GM21825 (cell line): ENCODE data around the gene RAMP2.
A peak's percentile ranks its signal among the peaks of the same experiment; 100 is the strongest.

Experiments used
- ATAC-seq: cut with Tn5 transposase; IDR thresholded peaks from one replicate; pipeline ENCODE4 v1.9.1; 2021; ENCODE audit warnings: mild to moderate bottlenecking, moderate library complexity; ENCODE audit not compliant: unreplicated experiment

Gene RAMP2

DNA sequence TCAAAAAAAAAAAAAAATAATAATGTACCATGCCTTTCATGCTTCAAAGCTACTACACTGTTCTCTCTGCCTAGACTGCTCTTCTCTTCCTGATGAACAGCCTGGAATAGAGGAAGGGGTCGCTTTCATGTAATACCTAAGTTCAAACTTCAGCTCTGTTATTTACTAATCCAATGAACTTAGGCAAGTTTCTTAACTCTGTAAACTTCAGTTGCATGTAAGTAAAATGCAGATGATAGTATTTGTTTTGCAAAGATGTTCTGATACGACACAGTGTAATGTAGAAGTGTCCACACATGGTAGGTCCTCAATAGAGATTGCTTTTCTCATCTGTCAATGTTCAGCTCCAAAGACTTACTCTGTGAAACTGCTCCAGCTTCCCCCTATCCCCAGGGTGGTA is 30.9 kb downstream of the RAMP2 start:
- no peak for ATAC-seq

DNA sequence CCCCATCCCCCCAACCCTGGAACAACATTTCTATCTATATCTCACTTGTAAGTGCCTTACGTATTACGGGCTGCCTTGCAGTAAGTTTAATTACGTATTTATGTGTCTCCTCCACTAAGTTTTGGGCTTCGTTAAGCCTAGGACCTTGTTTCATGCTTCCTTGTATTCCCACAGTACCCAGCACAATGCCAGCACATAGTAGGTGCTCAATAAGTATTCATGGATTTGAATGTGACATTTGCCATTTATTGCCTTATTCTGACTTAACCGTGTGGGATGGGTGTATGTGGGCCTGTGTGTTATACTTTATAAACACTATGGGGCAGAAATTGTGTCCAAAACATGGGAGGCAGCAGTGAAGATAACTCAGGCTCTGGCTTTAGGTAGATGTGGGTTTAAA is 31.5 kb downstream of the RAMP2 start:
- no peak for ATAC-seq

DNA sequence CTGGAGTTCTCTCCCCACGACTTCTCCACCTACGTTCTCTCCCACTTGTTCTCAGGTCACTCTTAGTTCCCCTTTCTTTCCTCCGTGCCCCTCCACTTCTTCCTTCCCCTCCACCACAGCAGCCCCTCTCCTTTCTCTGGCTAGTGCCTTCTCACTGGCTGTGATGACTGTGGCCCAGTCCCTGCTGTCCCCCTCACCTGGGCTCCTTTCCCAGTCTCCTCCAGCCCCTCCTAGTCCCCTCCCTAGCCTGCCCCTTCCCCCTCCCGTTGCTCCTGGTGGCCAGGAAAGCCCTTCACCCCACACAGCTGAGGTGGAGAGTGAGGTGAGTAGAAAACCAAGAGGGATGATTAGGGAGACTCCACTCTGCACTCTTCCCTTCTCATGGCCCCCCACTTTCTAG is 34.0 kb downstream of the RAMP2 start:
- no peak for ATAC-seq

DNA sequence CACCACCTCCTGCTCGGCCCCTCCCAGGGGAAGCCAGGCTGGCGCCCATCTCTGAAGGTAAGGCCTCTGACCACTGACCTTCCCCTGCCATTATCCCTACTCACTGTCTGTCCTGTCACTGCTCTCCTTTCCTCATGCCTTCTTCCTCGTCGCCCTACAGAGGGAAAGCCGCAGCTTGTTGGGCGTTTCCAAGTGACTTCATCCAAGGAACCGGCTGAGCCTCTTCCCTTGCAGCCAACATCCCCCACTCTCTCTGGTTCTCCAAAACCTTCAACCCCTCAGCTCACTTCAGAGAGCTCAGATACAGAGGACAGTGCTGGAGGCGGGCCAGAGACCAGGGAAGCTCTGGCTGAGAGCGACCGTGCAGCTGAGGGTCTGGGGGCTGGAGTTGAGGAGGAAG is 34.4 kb downstream of the RAMP2 start:
- ATAC-seq = no peak

DNA sequence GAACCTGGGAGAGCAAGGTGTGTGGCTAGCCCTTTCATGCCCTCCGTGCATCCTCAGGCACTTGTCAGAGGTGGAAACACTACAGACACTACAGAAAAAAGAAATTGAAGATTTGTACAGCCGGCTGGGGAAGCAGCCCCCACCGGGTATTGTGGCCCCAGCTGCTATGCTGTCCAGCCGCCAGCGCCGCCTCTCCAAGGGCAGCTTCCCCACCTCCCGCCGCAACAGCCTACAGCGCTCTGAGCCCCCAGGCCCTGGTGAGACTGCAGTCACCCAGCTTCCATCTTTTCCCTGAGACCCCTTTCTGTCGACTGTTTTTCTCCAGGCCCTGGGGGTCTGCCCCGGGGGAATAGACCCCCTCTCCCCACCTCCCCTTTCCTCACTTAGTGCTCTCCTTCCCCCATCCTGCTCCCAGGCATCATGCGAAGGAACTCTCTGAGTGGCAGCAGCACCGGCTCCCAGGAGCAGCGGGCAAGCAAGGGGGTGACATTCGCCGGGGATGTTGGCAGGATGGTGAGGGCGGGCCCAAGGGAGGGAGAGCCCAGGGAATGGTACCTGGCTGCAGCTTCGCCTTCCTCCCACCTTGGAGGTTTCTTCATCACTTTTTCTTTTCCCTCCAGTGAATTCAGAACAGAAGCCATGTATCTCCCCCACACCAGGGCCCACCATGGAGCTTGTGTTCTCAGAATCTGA is 35.2 kb downstream of the RAMP2 start:
- ATAC-seq = no peak

DNA sequence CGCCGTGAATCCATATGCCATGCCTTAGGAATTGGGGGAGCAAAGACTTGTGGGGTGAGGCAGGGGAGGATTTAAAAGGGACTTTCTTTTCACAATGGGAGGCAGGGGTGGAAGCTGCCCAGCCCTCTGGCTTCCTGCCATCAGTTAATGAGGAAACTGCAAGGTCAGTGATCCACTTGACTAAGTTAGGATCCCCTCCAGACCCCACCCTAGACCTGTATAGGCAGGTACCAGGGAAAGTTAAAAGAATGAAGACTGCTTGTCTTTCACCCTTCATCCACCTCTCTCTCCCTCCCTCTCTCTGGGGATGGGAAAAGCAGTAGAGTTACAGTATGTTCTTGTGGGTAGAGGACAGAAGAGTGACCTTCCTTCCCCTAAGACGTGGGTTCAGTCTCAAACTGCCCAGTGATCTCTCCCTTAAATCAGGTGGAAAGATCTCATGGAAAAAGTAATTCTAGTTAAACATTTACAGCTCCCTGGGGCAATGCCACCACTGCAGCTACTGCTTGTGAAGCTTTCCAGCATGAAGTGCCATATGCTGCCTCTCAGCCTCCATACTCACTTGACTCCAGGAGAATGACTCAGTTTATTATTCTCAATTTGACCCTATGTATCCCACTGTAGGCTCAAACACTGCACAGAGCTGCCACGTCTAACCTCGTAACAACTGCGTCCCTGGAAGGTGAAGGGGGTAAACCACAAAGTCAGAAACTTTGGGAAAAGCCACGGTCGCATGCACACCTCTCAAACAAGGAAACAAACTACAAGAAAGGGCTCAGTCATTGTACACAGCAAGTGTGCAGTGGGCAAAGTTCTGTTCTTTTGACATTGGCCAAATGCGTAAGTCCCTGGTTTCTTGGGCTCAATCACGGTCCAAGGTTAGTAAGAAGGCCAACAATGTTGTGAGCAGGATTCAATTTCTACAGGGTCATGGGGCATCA is 36.3 kb downstream of the RAMP2 start:
- no peak for ATAC-seq

DNA sequence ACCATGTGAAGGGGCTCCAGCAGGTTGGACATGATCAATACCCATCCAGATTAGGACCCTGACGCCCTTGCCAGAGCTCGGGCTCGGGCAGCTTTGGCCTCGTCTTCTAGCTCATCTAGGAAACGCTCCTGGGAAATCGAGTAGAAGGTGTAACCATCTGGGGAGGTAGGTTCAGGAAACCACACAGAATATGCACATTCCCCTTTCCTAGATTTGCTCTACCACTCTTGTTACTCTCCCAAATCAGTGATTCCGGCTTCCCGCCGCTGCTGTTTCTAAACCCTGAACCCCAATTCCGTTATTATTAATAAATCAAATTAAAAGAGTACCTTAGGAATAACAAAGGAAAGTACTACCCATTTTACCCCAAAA is 37.0 kb downstream of the RAMP2 start:
- ATAC-seq = no peak

DNA sequence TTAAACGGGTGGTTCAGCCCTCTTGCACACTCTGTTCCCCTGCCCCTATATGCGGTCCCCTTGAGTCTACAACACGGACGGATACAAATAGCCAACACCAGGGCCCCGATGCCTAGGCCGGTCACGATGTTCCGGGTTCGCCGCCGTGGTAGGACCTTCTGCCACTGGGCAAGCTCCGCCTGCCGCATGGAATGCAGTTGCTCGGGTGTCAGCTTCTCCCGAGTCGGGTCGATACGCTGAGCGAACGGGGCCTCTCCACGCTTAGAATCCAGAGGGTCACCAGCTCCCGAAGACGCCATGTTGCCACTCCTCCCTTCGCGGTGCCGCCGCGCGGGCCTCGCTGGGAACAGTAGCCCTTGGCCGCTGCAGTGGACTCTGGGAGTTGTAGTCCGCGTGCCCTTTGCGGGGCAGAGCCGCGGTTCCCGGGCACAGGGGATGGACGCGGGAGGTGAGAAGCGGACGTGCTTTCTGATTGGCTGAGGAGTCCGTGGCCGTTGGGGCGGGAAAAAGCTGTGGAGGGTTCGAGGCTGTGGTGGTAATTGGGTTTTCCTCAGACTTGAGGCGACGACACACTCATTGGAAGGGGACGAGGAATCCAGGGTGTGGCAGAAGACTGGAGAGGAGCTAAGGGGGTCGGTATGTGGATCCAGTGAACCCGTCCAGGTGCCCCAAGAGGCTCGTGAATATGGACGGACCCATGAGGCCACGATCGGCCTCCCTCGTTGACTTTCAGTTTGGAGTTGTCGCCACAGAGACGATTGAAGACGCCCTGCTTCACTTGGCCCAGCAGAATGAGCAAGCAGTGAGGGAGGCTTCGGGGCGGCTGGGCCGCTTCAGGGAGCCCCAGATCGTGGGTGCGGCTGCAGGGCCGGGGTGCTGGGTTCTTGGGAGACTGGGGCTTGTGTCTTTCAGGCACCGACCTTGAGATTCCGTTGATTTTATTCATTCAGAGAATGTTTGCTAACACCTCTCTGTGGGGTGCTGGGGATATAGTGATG is 37.7 kb downstream of the RAMP2 start, which contains the start of the genes CNTD1 and COA3:
Gene CNTD1 (plus strand): TSS at position 479 of the 998 bp plus-strand sequence. CDS start 207 bp downstream, at position 686.
Gene COA3 (minus strand): TSS at position 322 of the 998 bp plus-strand sequence. CDS start 23 bp downstream, at position 299.
- ATAC-seq = peak; percentile 88

DNA sequence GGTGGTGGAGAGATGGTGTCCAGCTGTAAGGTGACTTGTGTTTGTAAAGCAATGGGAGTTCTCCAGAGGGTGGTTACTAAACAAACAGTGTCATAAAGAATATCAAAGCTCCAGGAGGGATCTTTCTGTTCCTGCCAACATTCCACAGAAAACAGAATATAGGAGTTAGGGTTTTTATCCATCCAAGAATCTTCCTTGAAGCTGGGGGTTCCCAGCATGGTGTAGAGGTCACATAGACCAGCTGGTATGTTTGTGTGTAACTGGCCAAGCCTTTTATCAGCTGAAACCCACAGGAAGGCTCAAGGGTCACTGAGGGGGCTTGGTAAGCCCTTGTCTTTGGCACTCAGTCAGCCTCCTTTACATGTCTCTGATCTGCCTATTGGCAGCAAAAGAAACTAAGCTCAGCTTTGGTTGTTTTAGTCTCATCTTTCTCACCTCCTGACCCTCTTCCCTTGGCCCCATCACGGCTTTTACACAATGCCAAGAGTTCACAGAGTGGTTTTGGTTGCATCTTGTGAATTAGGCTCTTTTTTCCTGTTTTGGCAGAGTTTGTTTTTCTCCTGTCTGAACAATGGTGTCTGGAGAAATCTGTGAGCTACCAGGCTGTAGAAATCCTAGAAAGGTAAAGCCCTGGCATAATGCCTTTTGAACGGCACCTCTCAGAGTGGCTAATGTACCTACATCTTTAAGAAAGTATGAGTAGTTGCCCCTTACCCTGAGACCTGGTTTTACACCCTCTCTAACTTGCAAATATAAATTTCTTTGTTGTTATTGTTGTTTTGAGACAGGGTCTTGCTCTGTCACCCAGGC is 42.3 kb downstream of the RAMP2 start:
- ATAC-seq = no peak

DNA sequence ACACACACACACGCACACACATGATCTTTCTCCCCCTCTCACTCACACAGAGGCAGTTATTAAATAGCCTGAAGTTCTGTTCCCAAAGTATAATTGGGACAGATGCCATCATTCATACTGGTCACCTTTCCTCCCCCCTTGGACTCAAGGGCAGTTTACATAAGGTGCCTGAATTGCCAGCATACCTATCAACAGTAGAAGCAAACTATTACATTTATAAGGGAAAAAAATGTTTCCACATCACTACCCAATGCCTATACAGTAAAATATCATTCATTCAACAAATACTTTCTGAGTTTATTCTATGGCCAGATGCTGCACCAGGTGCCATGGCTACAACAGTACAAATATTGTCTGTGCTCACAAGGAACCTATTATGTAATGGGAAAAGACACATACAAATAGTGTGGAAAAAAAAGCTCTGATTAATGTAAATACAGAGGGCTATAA is 43.9 kb downstream of the RAMP2 start:
- ATAC-seq = no peak

DNA sequence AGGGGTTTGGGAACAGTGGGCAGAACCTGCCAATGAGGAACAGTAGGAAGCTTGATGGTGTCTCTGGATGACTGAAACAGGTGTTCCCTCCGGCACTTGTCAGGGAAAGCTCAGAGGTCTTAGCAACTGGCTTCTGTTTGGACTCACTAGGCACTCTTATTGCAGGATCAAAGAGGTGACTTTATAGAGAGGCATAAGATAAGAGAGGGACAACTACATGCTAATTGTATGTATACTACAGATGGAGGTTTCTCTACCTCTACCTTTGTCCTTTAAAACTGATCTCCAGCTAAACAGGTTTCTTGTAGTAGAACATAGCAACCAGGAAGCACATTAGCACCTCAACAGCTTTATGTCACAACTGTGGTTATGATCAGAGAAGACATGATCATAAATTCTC is 45.2 kb downstream of the RAMP2 start:
- ATAC-seq = no peak

DNA sequence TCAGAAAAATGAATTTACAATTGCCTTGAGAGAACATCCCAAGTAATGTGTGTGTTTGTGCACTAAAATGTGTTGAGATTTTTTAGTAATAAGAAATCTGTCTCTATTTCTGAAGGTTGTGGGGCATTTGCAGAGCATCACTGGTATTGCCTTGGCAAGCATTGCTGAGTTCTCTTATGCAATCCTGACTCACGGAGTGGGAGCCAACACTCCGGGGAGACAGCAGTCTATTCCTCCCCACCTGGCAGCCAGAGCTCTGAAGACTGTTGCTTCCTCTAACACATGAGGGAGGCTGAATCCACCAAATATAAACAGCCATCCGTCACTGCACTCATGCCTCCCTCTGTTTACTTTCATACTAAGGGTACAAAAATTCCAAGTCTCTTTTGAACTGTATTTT is 48.2 kb downstream of the RAMP2 start:
- ATAC-seq = no peak
